Pons (tissue), 1 donor: ENCODE data around the gene ZNF440.
"Not testable (repeated sequence)": the region's sequence is repeated elsewhere in the genome, so short reads cannot be mapped to it uniquely, and the experiment has no call there.

ENCODE experiments used
- DNase-seq: peaks from one replicate; pipeline ENCODE4 v3.0.0-alpha.2; 2016; ENCODE audit warnings: low spot score

Gene ZNF440

DNA sequence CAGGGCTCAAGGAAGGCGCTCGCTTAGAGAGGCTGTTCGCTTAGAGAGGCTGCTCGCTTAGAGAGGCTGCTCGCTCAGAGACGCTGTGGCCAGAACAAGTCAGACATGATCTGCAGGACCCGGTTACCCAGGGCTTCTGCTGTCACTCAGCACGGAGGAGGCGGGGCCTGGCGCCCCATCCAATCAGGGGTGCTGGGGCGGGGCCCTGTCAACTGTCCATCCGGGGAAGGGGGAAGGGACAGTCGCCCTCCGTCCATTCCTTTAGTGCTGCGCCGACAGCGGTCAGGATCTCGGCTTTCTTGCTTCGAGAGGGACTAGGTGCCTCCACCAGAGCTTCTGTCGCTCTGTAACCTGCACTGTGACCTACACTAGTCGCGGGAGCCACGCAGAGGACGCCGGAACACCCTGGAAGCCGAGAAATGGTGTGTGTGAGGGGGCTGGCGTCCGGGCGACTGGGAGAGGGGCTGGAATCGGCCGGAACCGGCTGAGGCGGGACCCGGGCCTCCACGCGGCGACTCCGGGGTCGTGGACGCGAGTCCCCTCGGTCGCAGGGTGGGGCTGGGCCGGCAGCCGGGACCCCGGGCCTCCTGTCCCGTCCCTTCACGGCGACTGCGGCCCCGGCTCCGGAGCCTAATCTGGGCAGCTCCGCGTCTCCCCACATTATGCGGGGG lies at the start of gene ZNF440:
ZNF440 (plus strand) TSS at position 245 of the 671 bp plus-strand sequence; CDS start at position 420, 175 bp downstream.
- DNase-seq = peak; percentile 97

- DNase-seq = peak; percentile 97
Observed at GRCh38 chr19:11766597-11767591, 47.2 kb upstream of the ZNF440 start, which contains the start of gene ZNF441. Gene ZNF441 (plus strand): TSS chr19:11767000. CDS start chr19:11767194, 194 bp downstream.

GRCh38 chr19:11767633-11768133 lies 46.4 kb upstream of the ZNF440 start:
- DNase-seq = peak; percentile 9

DNA sequence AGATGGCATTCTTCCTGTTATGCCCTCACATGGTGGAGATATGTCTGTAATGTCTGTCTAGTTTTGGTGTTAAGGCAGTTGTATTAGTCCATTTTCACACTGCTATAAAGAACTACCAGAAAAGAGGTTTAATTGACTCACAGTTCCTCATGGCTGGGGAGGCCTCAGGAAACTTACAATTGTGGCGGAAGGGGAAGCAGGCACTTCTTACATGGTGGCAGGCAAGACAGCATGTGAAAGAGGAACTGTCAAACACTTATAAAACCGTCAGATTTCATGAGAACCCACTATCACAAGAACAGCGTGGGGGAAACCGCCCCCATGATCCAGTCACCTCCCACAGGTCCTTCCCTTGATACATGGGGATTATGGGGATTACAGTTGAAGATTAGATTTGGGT lies 44.1 kb upstream of the ZNF440 start:
- DNase-seq = no peak

DNA sequence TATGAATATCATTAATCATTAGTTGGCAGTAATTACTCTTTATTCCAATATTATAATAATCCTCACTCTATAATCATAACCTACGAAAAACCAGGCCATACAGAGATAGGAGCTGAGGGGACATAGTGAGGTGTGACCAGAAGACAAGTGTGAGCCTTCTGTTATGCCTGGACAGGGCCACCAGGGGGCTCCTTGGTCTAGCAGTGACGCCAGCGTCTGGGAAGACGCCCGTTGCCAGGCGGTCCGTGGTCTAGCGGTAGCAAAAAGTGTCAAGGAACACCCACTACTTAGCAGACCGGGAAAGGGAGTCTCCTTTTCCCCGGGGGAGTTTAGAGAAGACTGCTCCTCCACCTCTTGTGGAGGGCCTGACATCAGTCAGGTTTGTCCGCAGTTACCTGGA lies 42.6 kb upstream of the ZNF440 start:
- DNase-seq = not testable (repeated sequence)

GRCh38 chr19:11776669-11777068 lies 37.4 kb upstream of the ZNF440 start:
- DNase-seq = not testable (repeated sequence)

- no peak for DNase-seq
Observed at GRCh38 chr19:11780431-11781020, 33.5 kb upstream of the ZNF440 start.

DNA sequence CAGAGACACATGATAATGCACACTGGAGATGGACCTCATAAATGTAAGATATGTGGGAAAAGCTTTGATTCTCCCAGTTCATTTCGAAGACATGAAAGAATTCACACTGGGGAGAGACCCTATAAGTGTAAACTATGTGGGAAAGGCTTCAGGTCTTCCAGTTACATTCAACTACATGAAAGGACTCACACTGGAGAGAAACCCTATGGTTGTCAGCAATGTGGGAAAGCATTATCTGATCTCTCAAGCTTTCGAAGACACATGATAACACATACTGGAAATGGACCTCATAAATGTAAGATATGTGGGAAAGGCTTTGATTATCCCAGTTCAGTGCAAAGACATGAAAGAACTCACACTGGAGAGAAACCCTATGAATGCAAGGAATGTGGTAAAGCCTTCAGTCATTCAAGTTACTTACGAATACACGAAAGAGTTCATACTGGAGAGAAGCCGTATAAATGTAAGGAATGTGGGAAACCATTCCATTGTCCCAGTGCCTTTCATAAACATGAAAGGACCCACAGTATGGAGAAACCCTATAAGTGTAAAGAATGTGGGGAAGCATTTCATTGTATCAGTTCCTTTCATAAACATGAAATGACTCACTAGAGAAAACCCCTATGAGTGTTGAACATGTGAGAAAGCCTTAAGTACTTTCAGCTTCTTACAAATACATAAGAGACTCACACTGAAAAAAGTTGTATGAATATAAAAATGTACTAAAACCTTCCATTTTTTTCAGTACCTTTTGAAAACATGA lies 32.6 kb upstream of the ZNF440 start:
- no peak for DNase-seq

DNA sequence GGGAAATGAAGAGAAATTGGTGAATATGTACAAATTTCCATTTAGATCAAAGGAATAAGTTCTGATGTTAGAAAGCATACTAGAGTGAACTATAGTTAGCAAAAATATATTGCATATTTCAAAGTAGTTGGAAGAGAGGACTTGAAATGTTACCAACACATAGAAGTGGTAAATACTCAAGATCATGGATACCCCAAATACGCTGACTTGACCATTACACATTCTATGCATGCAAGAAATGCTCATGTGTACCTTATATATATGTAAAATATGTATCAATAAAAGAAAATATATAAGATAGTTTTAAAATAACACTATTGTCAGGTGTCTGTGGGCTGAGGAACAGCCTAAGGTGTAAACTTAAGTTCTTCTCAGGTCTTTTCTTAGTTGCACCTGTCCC lies 30.3 kb upstream of the ZNF440 start:
- no peak for DNase-seq

DNA sequence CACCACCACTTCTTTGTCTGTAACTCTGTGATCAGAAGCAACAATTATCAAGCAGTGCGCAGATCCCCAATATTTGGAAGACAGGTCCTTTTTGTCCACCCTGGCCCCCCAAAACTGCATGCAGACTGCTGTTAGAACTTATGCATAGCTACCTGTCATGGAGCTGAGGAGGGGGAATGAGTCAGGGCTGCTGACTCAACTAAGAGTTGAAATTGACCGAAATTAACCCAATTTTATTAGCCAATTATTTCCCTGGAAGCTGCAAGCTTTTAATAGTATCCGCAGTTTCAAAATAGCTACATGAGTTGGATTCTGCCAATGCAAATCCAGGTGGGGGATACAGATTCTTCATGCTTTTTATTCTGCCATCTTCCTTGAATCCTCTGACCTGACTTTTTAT lies 29.7 kb upstream of the ZNF440 start:
- no peak for DNase-seq

- no peak for DNase-seq
Observed at GRCh38 chr19:11787536-11787935, 26.5 kb upstream of the ZNF440 start.

DNA sequence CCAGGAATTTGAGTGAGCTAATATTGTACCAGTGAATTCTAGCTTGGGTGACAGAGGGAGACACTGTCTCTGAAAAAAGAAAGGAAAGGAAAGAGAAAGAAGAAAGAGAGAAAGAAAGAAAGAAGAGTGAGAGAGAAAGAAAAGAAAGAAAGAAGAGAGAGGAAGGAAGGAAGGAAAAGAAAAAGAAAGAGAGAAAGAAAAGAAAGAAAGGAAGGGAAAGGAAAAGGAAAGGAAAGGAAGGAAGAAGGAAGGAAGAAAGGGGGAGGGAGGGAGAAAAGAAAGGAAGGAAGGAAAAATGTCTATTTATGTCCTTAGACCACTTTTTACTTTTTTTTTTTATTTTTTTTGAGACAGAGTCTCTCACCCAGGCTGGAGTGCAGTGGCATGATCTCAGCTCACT lies 21.1 kb upstream of the ZNF440 start:
- DNase-seq = no peak

DNA sequence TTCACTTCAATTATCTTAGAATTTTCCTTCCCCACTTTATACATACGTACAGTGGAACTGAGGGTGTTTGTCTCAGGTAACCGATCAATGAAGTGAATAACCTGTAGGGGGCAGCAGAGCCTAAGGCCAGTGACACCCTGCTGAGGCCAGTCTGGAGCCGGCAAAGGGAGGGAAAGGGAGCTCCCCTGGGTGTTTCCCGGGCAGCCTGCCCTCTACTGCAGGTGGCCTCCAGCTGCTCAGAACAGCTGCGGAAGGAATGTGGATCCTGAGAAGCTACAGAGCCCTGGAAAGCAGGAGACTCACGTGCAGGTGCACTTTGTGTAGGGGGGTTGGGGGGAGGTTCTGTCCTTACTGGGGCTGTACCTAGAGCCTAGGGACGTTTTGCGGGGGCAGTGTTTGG lies 16.6 kb upstream of the ZNF440 start:
- peak; percentile 90 for DNase-seq

- DNase-seq = peak; percentile 94
Observed at GRCh38 chr19:11798391-11799330, 15.4 kb upstream of the ZNF440 start, which contains the start of gene ZNF491. Gene ZNF491 (plus strand): TSS chr19:11798523. CDS start chr19:11805954, 7,431 bp downstream.

GRCh38 chr19:11806354-11807098 lies 7.5 kb upstream of the ZNF440 start:
- no peak for DNase-seq

DNA sequence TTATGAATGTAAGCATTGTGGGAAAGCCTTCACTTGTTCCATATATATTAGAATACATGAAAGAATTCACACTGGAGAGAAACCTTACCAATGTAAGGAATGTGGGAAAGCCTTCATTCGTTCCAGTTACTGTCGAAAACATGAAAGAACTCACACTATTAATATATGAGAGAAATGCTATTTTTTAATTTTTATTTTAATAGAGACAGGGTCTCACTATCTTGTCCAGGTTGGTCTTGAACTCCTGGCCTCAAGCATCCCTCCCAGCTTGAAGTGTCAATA lies 7.0 kb upstream of the ZNF440 start:
- DNase-seq = no peak

DNA sequence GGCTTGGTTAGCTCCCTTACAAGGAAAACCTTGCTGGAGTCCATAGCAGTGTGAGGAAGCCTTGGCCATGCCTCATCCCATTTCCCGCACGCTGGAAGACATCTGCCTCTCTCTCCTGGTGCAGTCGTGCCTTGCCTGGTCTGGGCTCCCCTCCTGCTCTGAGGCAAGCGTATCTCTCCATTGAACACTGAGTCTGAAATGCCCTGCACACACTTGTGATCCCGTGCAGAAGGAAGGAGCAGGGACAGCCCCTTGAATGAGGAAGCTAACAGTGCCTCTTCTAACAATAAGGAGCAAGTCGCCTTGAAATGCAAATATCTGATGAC lies 407 bp upstream of the ZNF440 start:
- DNase-seq = no peak

DNA sequence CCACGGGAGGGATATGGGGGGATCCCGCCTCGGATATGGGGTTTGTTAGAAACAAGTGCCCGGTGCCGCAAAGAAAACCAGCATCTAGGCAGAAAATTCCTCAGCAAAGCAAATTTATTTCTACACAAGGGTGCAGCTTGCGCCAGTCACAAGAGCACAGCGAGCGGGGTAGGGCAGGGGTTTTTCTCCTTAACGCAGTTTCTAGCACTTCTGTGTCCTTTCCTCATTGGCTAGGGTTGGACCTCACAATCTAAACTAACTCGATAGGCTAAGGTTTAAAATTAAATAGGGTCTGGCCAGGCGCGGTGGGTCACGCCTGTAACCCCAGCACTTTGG lies 595 bp downstream of the ZNF440 start:
- DNase-seq = no peak

DNA sequence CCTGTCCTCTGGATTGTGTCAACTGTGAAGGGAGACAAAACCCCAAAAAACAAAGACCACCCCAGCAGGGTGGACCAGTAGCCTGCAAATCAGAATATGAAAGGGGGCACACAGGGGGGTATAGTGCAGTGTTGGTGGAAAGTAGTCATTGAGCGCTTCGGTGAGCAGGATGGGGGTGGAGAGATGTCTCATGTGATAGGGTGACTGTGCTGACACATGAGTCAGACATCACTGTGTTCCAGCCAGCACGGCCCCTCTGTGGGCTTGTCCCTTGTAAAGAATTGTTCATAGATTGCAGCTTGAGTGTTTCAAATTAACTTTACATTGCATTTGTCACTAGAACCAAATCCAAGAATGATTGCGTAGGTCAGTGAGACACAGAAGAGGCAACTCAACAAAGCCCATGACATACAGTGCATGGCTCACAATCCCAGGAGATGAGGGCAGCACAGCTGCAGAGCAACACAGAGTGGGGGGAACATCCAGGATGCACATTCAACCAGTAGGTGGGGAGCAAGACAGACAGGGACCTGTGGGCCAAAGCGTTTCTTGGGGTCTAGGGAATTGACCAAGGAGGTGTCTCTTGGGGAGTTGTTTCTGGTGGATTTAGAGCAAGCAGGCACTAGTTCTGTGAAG lies 7.5 kb downstream of the ZNF440 start:
- no peak for DNase-seq
